ENCODE data around the gene GPR132.

DNA sequence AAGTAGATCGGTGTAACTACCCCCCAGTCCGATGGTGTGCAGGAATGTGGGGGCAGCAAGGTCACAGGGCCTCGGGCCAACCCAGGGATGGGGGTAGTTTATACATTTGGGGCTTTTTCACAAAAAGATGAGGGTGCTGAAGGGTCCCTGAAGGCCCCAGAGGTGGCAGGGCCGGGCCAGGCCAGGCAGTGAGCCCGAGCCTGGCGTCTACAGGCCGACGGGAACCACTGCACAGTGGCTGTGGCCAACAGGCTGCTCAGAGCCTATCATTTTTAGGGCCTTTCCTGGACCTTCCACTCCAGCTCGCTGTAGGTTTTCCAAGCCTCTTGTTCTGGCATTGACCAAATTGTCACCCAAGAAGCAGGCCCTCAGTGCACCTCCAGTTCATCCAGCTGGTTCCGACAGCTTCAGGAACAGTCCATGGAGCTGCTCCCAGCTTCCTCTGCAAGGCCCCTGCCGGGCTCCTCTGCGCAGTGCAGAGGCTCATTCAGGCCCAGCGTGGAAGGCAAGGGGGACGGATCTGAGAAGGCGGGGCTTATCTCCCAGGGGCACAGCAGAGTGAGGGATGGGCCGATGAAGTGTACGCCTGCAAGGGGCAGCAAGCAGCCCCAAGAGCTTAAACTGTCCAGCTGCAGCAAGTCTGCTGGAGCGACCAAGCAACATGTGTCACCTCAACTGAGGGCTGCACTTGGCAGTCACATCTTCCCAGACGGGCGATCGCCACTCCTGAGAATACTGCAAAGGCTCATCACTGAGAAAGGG lies 58.2 kb downstream of the GPR132 start:
- TF ChIP-seq, protein P1, sequence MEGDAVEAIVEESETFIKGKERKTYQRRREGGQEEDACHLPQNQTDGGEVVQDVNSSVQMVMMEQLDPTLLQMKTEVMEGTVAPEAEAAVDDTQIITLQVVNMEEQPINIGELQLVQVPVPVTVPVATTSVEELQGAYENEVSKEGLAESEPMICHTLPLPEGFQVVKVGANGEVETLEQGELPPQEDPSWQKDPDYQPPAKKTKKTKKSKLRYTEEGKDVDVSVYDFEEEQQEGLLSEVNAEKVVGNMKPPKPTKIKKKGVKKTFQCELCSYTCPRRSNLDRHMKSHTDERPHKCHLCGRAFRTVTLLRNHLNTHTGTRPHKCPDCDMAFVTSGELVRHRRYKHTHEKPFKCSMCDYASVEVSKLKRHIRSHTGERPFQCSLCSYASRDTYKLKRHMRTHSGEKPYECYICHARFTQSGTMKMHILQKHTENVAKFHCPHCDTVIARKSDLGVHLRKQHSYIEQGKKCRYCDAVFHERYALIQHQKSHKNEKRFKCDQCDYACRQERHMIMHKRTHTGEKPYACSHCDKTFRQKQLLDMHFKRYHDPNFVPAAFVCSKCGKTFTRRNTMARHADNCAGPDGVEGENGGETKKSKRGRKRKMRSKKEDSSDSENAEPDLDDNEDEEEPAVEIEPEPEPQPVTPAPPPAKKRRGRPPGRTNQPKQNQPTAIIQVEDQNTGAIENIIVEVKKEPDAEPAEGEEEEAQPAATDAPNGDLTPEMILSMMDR (IDR thresholded peaks at IDR 0.05; ENCODE audit: low read length), result no peak
- no peak for TF ChIP-seq EZH2 (optimal IDR thresholded peaks at IDR 0.05; ENCODE audit: low read depth, low read length)
- no peak for TF ChIP-seq EZH2phosphoT487 (IDR thresholded peaks at IDR 0.05; ENCODE audit: low read length)
